Neural progenitor cell (in vitro differentiated cells): ENCODE measurements around the gene TMEM117. TPM values are rescaled to one million over a fixed set of nuclear protein-coding genes. Genes with fewer than 3 reads are reported as not detected.

ENCODE experiments used
- DNase-seq: peaks from one replicate; pipeline ENCODE4 v3.0.0-alpha.2; 2016; ENCODE audit warnings: low spot score
- H2AFZ ChIP-seq: fragments of 200-600 bp; sonication (generic); replicated peaks from 2 replicates; pipeline ENCODE4 v1.6.1; 2016; ENCODE audit warnings: antibody characterized with exemption
- H3F3A ChIP-seq: fragments of 200-600 bp; sonication (generic); 2 replicates; pipeline ENCODE4 v1.6.1; 2016; ENCODE audit warnings: antibody characterized with exemption, low read depth
- H3K27ac ChIP-seq: fragments of 200-600 bp; sonication (generic); 2 replicates; pipeline ENCODE4 v1.5.1; 2016; ENCODE audit warnings: mild to moderate bottlenecking
- H3K27me3 ChIP-seq: fragments of 200-600 bp; sonication (generic); 2 replicates; pipeline ENCODE4 v1.6.1; 2016; ENCODE audit warnings: mild to moderate bottlenecking, moderate library complexity
- H3K36me3 ChIP-seq: fragments of 200-600 bp; sonication (generic); 2 replicates; pipeline ENCODE4 v1.5.1; 2016
- H3K4me1 ChIP-seq: fragments of 200-600 bp; sonication (generic); 2 replicates; pipeline ENCODE4 v1.6.1; 2016; ENCODE audit warnings: mixed run types
- H3K4me2 ChIP-seq: fragments of 200-600 bp; sonication (generic); 2 replicates; pipeline ENCODE4 v1.6.1; 2016
- H3K4me3 ChIP-seq: fragments of 200-600 bp; sonication (generic); 2 replicates; pipeline ENCODE4 v1.5.1; 2016
- H3K79me2 ChIP-seq: fragments of 200-600 bp; sonication (generic); 2 replicates; pipeline ENCODE4 v1.6.1; 2016; ENCODE audit warnings: low read depth
- H3K9ac ChIP-seq: fragments of 200-600 bp; sonication (generic); 2 replicates; pipeline ENCODE4 v1.6.1; 2016
- H3K9me3 ChIP-seq: fragments of 200-600 bp; sonication (generic); 2 replicates; pipeline ENCODE4 v1.5.1; 2016; ENCODE audit warnings: low read depth
- H4K20me1 ChIP-seq: fragments of 200-600 bp; sonication (generic); 2 replicates; pipeline ENCODE4 v1.6.1; 2016; ENCODE audit warnings: low read depth
- H3K27ac Mint-ChIP-seq: 3 replicates; pipeline ENCODE4 v1.8.0; 2021; ENCODE audit warnings: mixed read lengths
- H3K27me3 Mint-ChIP-seq: 2 replicates; pipeline ENCODE4 v1.8.0; 2022; ENCODE audit warnings: low read depth, mild to moderate bottlenecking, inconsistent platforms, moderate library complexity, mixed read lengths; ENCODE audit not compliant: insufficient read depth
- H3K36me3 Mint-ChIP-seq: 3 replicates; pipeline ENCODE4 v1.8.0; 2021; ENCODE audit warnings: mixed read lengths
- H3K4me1 Mint-ChIP-seq: 3 replicates; pipeline ENCODE4 v1.8.0; 2021; ENCODE audit warnings: mixed read lengths
- H3K4me3 Mint-ChIP-seq: 3 replicates; pipeline ENCODE4 v1.8.0; 2021; ENCODE audit warnings: mild to moderate bottlenecking, moderate library complexity, mixed read lengths
- H3K9me3 Mint-ChIP-seq: 3 replicates; pipeline ENCODE4 v1.8.0; 2020; ENCODE audit warnings: mixed read lengths
- EZH2 ChIP-seq: fragments of 200-600 bp; sonication (generic); IDR thresholded peaks from 2 replicates; pipeline ENCODE4 v1.6.1; 2017; ENCODE audit warnings: antibody characterized with exemption, mild to moderate bottlenecking, moderate library complexity
- EZH2phosphoT487 ChIP-seq: fragments of 200-600 bp; sonication (generic); IDR thresholded peaks from 2 replicates; pipeline ENCODE4 v1.6.1; 2017; ENCODE audit warnings: antibody characterized with exemption
- total RNA-seq: library from RNA; depleted of rRNA; stranded (reverse); fragments of >200 nt; gene quantifications from 2 replicates; pipeline ENCODE4 v1.2.3, GENCODE V29; 2015; ENCODE audit warnings: low replicate concordance
- TF ChIP-seq, protein P1 (sequence below): fragments of 200-600 bp; sonication (generic); IDR thresholded peaks from 2 replicates; pipeline ENCODE4 v1.5.1; 2017; ENCODE audit warnings: antibody characterized with exemption, mild to moderate bottlenecking

TMEM117 gene
- total RNA-seq, 1 donor from 2014 or later = 1.6 TPM

GRCh38 chr12:44143175-44143574 lies 307.3 kb downstream of the TMEM117 start:
- Histone ChIP-seq H3K4me2 (no peak overlapping the region), H3K36me3 (no peaks in the 10 kb centered on the region), H3K9me3 (no peaks in the 10 kb centered on the region), H2AFZ (no peak overlapping the region), H3K27me3 (no peaks in the 10 kb centered on the region), H3K4me3 (no peak overlapping the region), H3K27ac (no peak overlapping the region), H4K20me1 (no peaks in the 10 kb centered on the region), H3F3A (no peaks in the 10 kb centered on the region), H3K79me2 (no peaks in the 10 kb centered on the region), H3K9ac (no peak overlapping the region), H3K4me1 (no peaks in the 10 kb centered on the region)
- no peak for DNase-seq
- Mint-ChIP-seq H3K4me1 (peaks cover 7% of the 10 kb centered on the region), H3K36me3 (no peaks in the 10 kb centered on the region), H3K27me3 (no peaks in the 10 kb centered on the region), H3K9me3 (peaks cover 4% of the 10 kb centered on the region), H3K27ac (no peak overlapping the region), H3K4me3 (no peak overlapping the region)
- TF ChIP-seq EZH2phosphoT487 (no peak), EZH2 (no peak)
- TF ChIP-seq, protein P1, sequence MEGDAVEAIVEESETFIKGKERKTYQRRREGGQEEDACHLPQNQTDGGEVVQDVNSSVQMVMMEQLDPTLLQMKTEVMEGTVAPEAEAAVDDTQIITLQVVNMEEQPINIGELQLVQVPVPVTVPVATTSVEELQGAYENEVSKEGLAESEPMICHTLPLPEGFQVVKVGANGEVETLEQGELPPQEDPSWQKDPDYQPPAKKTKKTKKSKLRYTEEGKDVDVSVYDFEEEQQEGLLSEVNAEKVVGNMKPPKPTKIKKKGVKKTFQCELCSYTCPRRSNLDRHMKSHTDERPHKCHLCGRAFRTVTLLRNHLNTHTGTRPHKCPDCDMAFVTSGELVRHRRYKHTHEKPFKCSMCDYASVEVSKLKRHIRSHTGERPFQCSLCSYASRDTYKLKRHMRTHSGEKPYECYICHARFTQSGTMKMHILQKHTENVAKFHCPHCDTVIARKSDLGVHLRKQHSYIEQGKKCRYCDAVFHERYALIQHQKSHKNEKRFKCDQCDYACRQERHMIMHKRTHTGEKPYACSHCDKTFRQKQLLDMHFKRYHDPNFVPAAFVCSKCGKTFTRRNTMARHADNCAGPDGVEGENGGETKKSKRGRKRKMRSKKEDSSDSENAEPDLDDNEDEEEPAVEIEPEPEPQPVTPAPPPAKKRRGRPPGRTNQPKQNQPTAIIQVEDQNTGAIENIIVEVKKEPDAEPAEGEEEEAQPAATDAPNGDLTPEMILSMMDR = no peak

DNA sequence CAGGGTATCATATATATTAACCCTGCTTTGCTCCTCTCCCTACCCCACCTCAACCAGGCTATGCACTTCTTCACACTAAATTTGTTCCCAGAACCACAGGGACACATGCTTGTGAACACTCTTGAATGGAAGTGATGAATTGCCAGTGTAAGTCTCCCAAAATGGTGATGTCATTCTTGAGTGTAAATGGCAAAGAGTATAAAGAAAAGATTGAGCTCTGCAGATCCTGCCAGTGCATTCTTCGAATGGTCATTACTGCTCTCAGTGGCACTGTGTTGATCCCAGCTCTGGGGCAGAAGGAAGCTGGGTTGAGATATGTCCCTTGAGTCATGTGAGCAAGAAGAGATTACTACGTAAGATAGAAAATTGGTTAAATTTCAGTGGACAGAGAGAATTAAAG lies 313.1 kb downstream of the TMEM117 start:
- H2AFZ ChIP-seq = no peak overlapping the region
- H3K4me2 ChIP-seq = no peak overlapping the region
- H3K27me3 Mint-ChIP-seq = no peaks in the 10 kb centered on the region
- no peak overlapping the region for H3K27ac Mint-ChIP-seq
- no peaks in the 10 kb centered on the region for H4K20me1 ChIP-seq
- H3K4me1 ChIP-seq = no peaks in the 10 kb centered on the region
- H3K36me3 Mint-ChIP-seq = no peaks in the 10 kb centered on the region
- TF ChIP-seq EZH2 (no peak), EZH2phosphoT487 (no peak)
- TF ChIP-seq, protein P1 = no peak
- H3K9ac ChIP-seq = no peak overlapping the region
- peaks cover 4% of the 10 kb centered on the region for H3F3A ChIP-seq
- H3K79me2 ChIP-seq = no peaks in the 10 kb centered on the region
- no peaks in the 10 kb centered on the region for H3K27me3 ChIP-seq
- no peak overlapping the region for H3K4me3 Mint-ChIP-seq
- peaks cover 7% of the 10 kb centered on the region for H3K4me1 Mint-ChIP-seq
- no peak overlapping the region for H3K27ac ChIP-seq
- peaks cover 4% of the 10 kb centered on the region for H3K9me3 Mint-ChIP-seq
- H3K9me3 ChIP-seq = no peaks in the 10 kb centered on the region
- DNase-seq = no peak
- no peaks in the 10 kb centered on the region for H3K36me3 ChIP-seq
- no peak overlapping the region for H3K4me3 ChIP-seq

GRCh38 chr12:44154128-44154527 lies 318.2 kb downstream of the TMEM117 start:
- Histone ChIP-seq H3K4me2 (no peak overlapping the region), H4K20me1 (no peaks in the 10 kb centered on the region), H3K79me2 (no peaks in the 10 kb centered on the region), H3K36me3 (no peaks in the 10 kb centered on the region), H3K27ac (no peak overlapping the region), H3F3A (peaks cover 4% of the 10 kb centered on the region), H3K9ac (no peak overlapping the region), H3K27me3 (no peaks in the 10 kb centered on the region), H3K9me3 (no peaks in the 10 kb centered on the region), H3K4me1 (peaks cover 3% of the 10 kb centered on the region), H3K4me3 (no peak overlapping the region), H2AFZ (no peak overlapping the region)
- Mint-ChIP-seq H3K36me3 (no peaks in the 10 kb centered on the region), H3K4me1 (peaks cover 27% of the 10 kb centered on the region), H3K9me3 (no peaks in the 10 kb centered on the region), H3K27me3 (no peaks in the 10 kb centered on the region), H3K4me3 (no peak overlapping the region), H3K27ac (no peak overlapping the region)
- TF ChIP-seq EZH2 (no peak), EZH2phosphoT487 (no peak)
- TF ChIP-seq, protein P1 = no peak
- DNase-seq = no peak
